ENCODE data around the gene SFXN3.

- TF ChIP-seq CREB1 (IDR thresholded peaks at IDR 0.05; ENCODE audit: low read depth): no peak
- TF ChIP-seq RAD21 (IDR thresholded peaks at IDR 0.05; ENCODE audit: low read depth): no peak
- no peak; the same call in 1 of the 2 replicates for TF ChIP-seq ZBTB7A (IDR thresholded peaks at IDR 0.05; ENCODE audit: low read depth)
- TF ChIP-seq EGR1 (IDR thresholded peaks at IDR 0.05): peak; percentile 72
- TF ChIP-seq MAX (IDR thresholded peaks at IDR 0.05): no peak
- TF ChIP-seq NFIC (IDR thresholded peaks at IDR 0.05): no peak
These were observed 31.3 kb upstream of the SFXN3 start, which contains the start of gene LZTS2 for GRCh38 chr10:100999742-101000126.
